ENCODE measurements around the gene ANKHD1.
"Not testable (repeated sequence)": the region's sequence is repeated elsewhere in the genome, so short reads cannot be mapped to it uniquely, and the experiment has no call there.

ANKHD1 gene

GRCh38 chr5:140423609-140424008 is 22.0 kb downstream of the ANKHD1 start:
- Histone ChIP-seq H3K4me2 (ENCODE audit: insufficient read depth, low read length, poor library complexity, severe bottlenecking) (no peak overlapping the region), H3K4ac (ENCODE audit: low read length) (no peak overlapping the region), H2AK5ac (ENCODE audit: low read depth, low read length) (no peak overlapping the region), H2AFZ (ENCODE audit: low read length) (no peak overlapping the region), H3K4me1 (ENCODE audit: control insufficient read depth in 2 of 2, insufficient read depth in 1 of 2, low read depth in 1 of 2, low read length in 2 of 2) (no peaks in the 10 kb centered on the region), H3K23ac (ENCODE audit: low read depth, low read length, poor library complexity) (no peak overlapping the region), H4K8ac (ENCODE audit: low read depth, low read length) (no peak overlapping the region), H3K9ac (ENCODE audit: low read depth, low read length, poor library complexity) (no peak overlapping the region), H2BK12ac (ENCODE audit: low read length) (no peak overlapping the region), H2BK120ac (ENCODE audit: low read depth, low read length) (no peak overlapping the region), H4K91ac (ENCODE audit: low read depth, low read length, poor library complexity) (no peak overlapping the region), H3K79me1 (ENCODE audit: low read depth, low read length) (peaks cover 5% of the 10 kb centered on the region), H2BK15ac (ENCODE audit: low read length) (no peak overlapping the region), H3K27me3 (ENCODE audit: control insufficient read depth in 3 of 3, insufficient read depth in 3 of 3, low read depth in 1 of 3, low read length in 3 of 3) (no peaks in the 10 kb centered on the region), H3K18ac (ENCODE audit: low read length) (no peak overlapping the region), H3K14ac (ENCODE audit: low read length) (no peak overlapping the region), H3K36me3 (replicated peaks in 1 of 2; ENCODE audit: control insufficient read depth in 2 of 2, insufficient read depth in 2 of 2, low read length in 2 of 2) (peaks cover 2 to 34% of the 10 kb centered on the region in 2 donors), H2BK5ac (ENCODE audit: low read length) (no peak overlapping the region), H3K4me3 (ENCODE audit: low read length in 2 of 2) (no peak overlapping the region), H3K9me3 (replicated peaks in 1 of 2; ENCODE audit: control insufficient read depth in 2 of 2, insufficient read depth in 1 of 2, low read depth in 1 of 2, low read length in 2 of 2) (peaks cover 0 to 7% of the 10 kb centered on the region in 2 donors), H3K27ac (replicated peaks; ENCODE audit: low read length) (no peak overlapping the region)
- no CpG with 5 or more reads among the region's 2 CpGs for WGBS, 2 donors (ENCODE audit: extremely low coverage in 2 of 2, insufficient read length in 2 of 2, insufficient replicate concordance in 1 of 2)
- no peak for DNase-seq (ENCODE audit: low spot score)

DNA sequence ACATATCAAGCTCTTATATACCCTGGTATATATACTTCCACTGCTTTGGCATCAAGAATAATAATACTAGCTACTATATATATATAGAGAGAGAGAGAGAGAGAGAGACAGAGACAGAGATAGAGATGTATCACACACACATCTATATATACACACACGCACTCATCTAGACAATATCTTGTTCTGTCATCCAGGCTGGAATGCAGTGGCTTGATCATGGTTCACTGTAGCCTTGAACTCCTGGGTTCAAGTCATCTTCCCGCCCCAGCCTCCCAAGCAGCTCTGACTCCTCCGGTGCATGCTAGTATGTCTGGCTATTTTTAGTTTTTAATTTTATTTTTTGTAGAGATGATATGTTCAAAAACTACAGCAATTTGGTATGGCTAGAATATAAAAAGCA is 22.5 kb downstream of the ANKHD1 start:
- Histone ChIP-seq H4K8ac (ENCODE audit: low read depth, low read length) (no peak overlapping the region), H3K27ac (replicated peaks; ENCODE audit: low read length) (no peak overlapping the region), H3K36me3 (replicated peaks in 1 of 2; ENCODE audit: control insufficient read depth in 2 of 2, insufficient read depth in 2 of 2, low read length in 2 of 2) (peaks cover 2 to 34% of the 10 kb centered on the region in 2 donors), H3K4me1 (ENCODE audit: control insufficient read depth in 2 of 2, insufficient read depth in 1 of 2, low read depth in 1 of 2, low read length in 2 of 2) (no peaks in the 10 kb centered on the region), H3K14ac (ENCODE audit: low read length) (no peak overlapping the region), H3K4me3 (ENCODE audit: low read length in 2 of 2) (no peak overlapping the region), H2AK5ac (ENCODE audit: low read depth, low read length) (no peak overlapping the region), H3K4ac (ENCODE audit: low read length) (no peak overlapping the region), H2BK15ac (ENCODE audit: low read length) (no peak overlapping the region), H3K4me2 (ENCODE audit: insufficient read depth, low read length, poor library complexity, severe bottlenecking) (no peak overlapping the region), H3K23ac (ENCODE audit: low read depth, low read length, poor library complexity) (no peak overlapping the region), H2AFZ (ENCODE audit: low read length) (no peak overlapping the region), H2BK5ac (ENCODE audit: low read length) (no peak overlapping the region), H3K27me3 (ENCODE audit: control insufficient read depth in 3 of 3, insufficient read depth in 3 of 3, low read depth in 1 of 3, low read length in 3 of 3) (no peaks in the 10 kb centered on the region), H4K91ac (ENCODE audit: low read depth, low read length, poor library complexity) (no peak overlapping the region), H2BK12ac (ENCODE audit: low read length) (no peak overlapping the region), H2BK120ac (ENCODE audit: low read depth, low read length) (no peak overlapping the region), H3K9me3 (replicated peaks in 1 of 2; ENCODE audit: control insufficient read depth in 2 of 2, insufficient read depth in 1 of 2, low read depth in 1 of 2, low read length in 2 of 2) (peaks cover 0 to 7% of the 10 kb centered on the region in 2 donors), H3K79me1 (ENCODE audit: low read depth, low read length) (peaks cover 5% of the 10 kb centered on the region), H3K9ac (ENCODE audit: low read depth, low read length, poor library complexity) (no peak overlapping the region), H3K18ac (ENCODE audit: low read length) (no peak overlapping the region)
- DNase-seq (ENCODE audit: low spot score) = no peak
- WGBS, 2 donors (ENCODE audit: extremely low coverage in 2 of 2, insufficient read length in 2 of 2, insufficient replicate concordance in 1 of 2) = no CpG with 5 or more reads among the region's 3 CpGs

DNA sequence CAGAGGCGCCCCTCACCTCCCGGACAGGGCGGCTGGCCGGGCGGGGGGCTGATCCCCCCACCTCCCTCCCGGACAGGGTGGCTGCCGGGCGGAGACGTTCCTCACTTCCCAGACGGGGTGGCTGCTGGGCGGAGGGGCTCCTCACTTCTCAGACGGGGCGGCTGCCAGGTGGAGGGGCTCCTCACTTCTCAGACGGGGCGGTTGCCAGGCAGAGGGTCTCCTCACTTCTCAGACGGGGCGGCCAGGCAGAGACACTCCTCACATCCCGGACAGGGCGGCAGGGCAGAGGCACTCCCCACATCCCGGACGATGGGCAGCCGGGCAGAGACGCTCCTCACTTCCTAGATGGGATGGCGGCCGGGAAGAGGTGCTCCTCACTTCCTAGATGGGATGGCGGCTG is 26.1 kb downstream of the ANKHD1 start:
- not testable (repeated sequence) for H2BK15ac ChIP-seq (ENCODE audit: low read length); H2BK5ac ChIP-seq (ENCODE audit: low read length); H3K14ac ChIP-seq (ENCODE audit: low read length); H4K91ac ChIP-seq (ENCODE audit: low read depth, low read length, poor library complexity); H3K4ac ChIP-seq (ENCODE audit: low read length); H3K18ac ChIP-seq (ENCODE audit: low read length); H3K4me2 ChIP-seq (ENCODE audit: insufficient read depth, low read length, poor library complexity, severe bottlenecking); H2BK12ac ChIP-seq (ENCODE audit: low read length); H3K4me3 ChIP-seq (ENCODE audit: low read length in 2 of 2); H4K8ac ChIP-seq (ENCODE audit: low read depth, low read length); H3K9ac ChIP-seq (ENCODE audit: low read depth, low read length, poor library complexity); H3K23ac ChIP-seq (ENCODE audit: low read depth, low read length, poor library complexity); H2AFZ ChIP-seq (ENCODE audit: low read length); DNase-seq (ENCODE audit: low spot score); H2AK5ac ChIP-seq (ENCODE audit: low read depth, low read length); H2BK120ac ChIP-seq (ENCODE audit: low read depth, low read length); H3K27me3 ChIP-seq (ENCODE audit: control insufficient read depth in 3 of 3, insufficient read depth in 3 of 3, low read depth in 1 of 3, low read length in 3 of 3); H3K9me3 ChIP-seq (replicated peaks in 1 of 2; ENCODE audit: control insufficient read depth in 2 of 2, insufficient read depth in 1 of 2, low read depth in 1 of 2, low read length in 2 of 2); H3K79me1 ChIP-seq (ENCODE audit: low read depth, low read length); H3K27ac ChIP-seq (replicated peaks; ENCODE audit: low read length); H3K4me1 ChIP-seq (ENCODE audit: control insufficient read depth in 2 of 2, insufficient read depth in 1 of 2, low read depth in 1 of 2, low read length in 2 of 2)
- peaks cover 0 to 35% of the 10 kb centered on the region in 2 donors for H3K36me3 ChIP-seq (replicated peaks in 1 of 2; ENCODE audit: control insufficient read depth in 2 of 2, insufficient read depth in 2 of 2, low read length in 2 of 2)
- WGBS, 2 donors (ENCODE audit: extremely low coverage in 2 of 2, insufficient read length in 2 of 2, insufficient replicate concordance in 1 of 2) = no CpG with 5 or more reads among the region's 26 CpGs

- Histone ChIP-seq H3K27me3 (ENCODE audit: control insufficient read depth in 3 of 3, insufficient read depth in 3 of 3, low read depth in 1 of 3, low read length in 3 of 3) (no peaks in the 10 kb centered on the region), H2AFZ (ENCODE audit: low read length) (no peak overlapping the region), H2BK15ac (ENCODE audit: low read length) (no peak overlapping the region), H3K79me1 (ENCODE audit: low read depth, low read length) (peaks cover 5% of the 10 kb centered on the region), H3K14ac (ENCODE audit: low read length) (no peak overlapping the region), H2BK12ac (ENCODE audit: low read length) (no peak overlapping the region), H3K4ac (ENCODE audit: low read length) (no peak overlapping the region), H3K27ac (replicated peaks; ENCODE audit: low read length) (no peak overlapping the region), H2AK5ac (ENCODE audit: low read depth, low read length) (no peak overlapping the region), H3K4me3 (ENCODE audit: low read length in 2 of 2) (no peak overlapping the region), H4K91ac (ENCODE audit: low read depth, low read length, poor library complexity) (no peak overlapping the region), H3K4me1 (ENCODE audit: control insufficient read depth in 2 of 2, insufficient read depth in 1 of 2, low read depth in 1 of 2, low read length in 2 of 2) (no peaks in the 10 kb centered on the region), H2BK5ac (ENCODE audit: low read length) (no peak overlapping the region), H3K18ac (ENCODE audit: low read length) (no peak overlapping the region), H2BK120ac (ENCODE audit: low read depth, low read length) (no peak overlapping the region), H3K36me3 (replicated peaks in 1 of 2; ENCODE audit: control insufficient read depth in 2 of 2, insufficient read depth in 2 of 2, low read length in 2 of 2) (peaks cover 0 to 30% of the 10 kb centered on the region in 2 donors), H3K23ac (ENCODE audit: low read depth, low read length, poor library complexity) (no peak overlapping the region), H4K8ac (ENCODE audit: low read depth, low read length) (no peak overlapping the region), H3K9ac (ENCODE audit: low read depth, low read length, poor library complexity) (no peak overlapping the region), H3K4me2 (ENCODE audit: insufficient read depth, low read length, poor library complexity, severe bottlenecking) (no peak overlapping the region), H3K9me3 (replicated peaks in 1 of 2; ENCODE audit: control insufficient read depth in 2 of 2, insufficient read depth in 1 of 2, low read depth in 1 of 2, low read length in 2 of 2) (peaks cover 0 to 7% of the 10 kb centered on the region in 2 donors)
- no CpG with 5 or more reads among the region's 2 CpGs for WGBS, 2 donors (ENCODE audit: extremely low coverage in 2 of 2, insufficient read length in 2 of 2, insufficient replicate concordance in 1 of 2)
- DNase-seq (ENCODE audit: low spot score) = no peak
Measured at GRCh38 chr5:140429724-140430123, 28.1 kb downstream of the ANKHD1 start.
